ENCODE results near the gene ST6GALNAC3.

ST6GALNAC3 gene

DNA sequence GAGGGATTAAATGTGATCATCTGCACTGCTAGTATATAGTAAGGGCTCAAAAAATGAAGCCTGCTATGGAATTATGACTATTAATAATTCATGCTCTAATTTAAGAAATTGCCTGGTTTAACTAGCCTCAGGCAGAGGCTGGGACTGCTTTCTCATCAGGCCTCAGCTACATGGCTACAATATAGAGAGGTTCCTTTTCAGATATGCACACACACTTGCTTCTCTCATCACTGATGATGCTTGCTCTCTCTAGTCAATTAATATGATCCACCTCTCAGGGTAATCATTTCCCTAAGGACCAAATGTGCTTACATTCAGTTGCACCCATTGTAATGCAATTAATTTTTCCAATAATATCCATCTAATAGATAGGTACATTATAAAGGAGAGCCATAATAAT is 467.8 kb downstream of the ST6GALNAC3 start:
- DNase-seq = no peak

DNA sequence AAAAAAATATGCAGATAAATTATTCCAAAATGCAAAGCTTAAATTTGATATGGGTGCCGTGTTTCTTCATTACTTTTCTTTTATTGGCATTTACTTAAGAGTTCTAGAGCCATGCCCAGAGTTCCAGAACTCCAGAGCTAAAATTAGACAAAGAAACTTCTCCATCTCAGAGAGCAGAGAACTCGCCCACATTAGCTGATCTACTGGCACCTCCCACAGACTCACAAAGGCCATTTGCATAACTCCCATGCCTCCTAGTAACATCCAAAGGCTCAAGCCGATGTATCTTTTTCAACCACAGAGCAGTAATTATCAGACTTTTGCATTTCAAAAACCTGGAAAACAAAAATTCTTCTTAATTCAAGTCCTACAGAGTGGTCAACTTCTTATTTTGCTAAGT is 468.9 kb downstream of the ST6GALNAC3 start:
- DNase-seq = no peak

DNA sequence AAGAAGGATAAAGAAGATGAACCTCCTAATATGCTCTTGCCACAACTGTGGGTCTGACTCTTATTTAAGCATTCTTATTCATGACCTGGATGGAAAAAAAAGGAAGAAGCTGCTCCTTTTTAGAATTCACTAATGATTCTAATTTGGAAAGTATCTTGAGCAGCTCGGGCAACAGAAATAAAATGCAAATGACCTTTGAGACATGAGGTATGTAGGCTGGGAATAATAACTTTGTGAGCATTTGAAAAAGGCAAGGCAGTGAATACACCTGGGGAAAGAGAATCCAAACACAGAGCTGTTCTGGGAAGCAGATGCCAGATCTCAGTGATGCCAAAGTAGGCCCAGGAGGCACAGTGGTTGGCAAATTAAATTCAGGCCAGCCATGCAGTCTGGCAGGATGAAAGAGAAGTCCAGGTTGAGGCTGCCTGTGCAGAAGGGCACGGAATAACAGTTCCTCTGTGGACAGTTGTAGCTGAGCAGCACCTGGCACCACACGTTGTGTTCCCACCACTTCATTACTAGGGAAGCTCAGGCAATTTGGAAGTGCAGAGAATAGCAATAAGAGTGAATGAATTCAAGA is 471.9 kb downstream of the ST6GALNAC3 start:
- no peak for DNase-seq

DNA sequence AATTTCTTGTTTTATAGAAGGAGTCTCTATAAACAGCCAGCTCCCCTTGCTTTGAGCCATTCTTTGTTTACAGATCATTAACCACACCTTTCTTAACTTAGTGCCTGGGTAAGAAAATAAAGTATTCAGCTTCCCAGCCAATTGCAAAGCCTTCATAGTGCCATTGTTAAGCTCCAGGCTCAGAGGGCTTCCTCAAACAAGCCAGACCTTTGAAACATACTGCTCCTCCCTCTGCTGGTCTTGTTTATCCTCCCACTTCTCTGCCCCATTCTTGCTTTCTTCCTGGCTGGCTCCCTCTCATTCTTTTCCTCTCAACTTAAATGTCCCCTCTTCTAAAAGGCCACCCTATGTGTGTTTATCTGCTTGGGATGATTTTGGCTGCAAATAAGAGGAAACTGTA is 473.4 kb downstream of the ST6GALNAC3 start:
- no peak for DNase-seq

DNA sequence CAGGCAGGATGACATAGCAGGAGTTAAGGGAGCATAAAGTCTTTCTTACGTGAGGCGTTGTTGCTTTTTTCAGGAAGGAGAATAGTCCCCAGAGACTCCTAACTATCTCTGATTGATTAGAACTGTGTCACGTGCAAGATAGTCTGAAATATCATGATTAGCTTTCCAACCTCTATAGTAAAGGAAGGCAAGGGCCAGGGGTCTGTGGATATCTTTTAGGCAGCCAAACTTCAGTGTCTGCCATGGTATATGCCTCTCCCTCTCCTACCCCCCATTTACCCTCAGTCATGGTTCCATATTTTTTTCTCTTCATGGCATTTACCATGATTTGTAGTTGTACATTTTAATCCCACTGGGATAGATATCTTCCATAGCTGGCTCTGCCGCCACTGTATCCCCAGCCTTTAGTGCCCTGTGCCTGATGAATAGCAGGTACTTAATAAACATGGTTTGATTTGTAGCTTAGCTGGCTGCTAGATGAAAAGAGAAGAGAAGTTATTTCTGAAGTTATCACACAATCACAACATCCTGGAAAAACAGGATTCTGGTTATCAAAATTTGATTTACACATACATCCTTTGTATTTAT is 474.1 kb downstream of the ST6GALNAC3 start:
- DNase-seq = no peak

DNA sequence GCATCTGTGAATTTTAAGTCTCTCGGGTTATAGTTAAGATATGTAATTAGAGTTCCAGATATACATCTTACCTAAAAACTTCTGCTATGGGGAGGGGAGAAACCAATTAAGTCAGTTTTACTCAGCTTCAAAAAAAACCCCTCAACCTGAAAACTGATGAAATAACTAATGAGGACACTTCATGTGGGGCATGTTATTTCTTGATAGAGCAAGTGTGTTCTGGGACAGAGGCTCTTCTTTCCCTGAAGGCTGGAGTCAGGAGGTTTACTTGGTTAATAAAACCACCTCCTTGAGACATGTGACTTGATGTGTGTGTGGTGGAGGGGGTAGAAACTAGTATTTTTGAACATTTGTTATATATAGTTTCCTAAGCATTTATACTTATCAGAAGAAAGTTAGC is 479.7 kb downstream of the ST6GALNAC3 start:
- no peak for DNase-seq

DNA sequence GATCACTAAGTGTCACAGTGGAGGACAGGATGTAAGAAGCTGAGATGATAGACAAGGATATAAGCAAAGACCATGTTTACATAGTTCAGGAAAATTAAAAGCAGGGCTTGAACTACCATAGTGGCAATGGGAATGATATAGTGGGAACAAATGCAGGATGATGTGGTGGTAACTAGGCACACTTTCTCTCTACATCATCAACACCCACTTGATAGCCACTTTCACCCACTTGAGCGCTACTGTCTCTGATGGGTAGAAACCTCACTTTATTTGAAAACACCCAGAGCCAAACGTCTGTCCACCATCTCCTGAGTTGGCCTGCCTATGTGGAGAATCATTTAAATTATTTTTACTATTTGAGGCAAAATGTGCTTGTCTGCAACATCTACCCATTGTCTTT is 487.7 kb downstream of the ST6GALNAC3 start:
- no peak for DNase-seq

DNA sequence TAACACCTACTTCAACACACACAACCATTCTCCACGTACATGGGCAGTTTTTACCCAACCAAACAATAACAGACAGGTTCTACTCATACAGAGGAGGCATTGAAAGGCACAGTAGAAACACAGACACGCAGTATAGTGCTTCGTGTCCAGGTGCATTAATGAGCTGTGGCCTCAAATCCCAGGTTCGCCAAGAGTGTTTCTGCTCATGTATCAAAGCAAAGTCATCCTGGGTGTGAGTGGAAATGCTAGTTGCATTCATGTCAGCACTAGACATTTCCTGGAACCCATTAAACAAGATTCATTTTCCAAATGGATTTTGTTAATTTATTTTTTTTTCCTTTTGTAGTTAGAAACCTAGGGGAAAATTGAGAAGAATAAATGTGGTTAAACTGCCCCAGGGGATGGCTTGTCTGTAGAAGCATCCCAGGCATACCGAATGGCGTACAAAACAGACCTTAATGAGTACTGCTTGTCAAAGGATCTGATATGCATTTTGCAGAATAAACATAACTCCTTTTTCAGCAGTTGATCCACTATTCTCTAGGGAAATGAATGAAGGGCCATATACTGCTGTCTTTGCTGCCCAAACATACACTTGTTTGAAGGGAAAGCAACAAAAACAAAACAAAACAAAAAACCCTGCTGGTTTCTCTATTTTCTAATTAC is 494.2 kb downstream of the ST6GALNAC3 start:
- no peak for DNase-seq

DNA sequence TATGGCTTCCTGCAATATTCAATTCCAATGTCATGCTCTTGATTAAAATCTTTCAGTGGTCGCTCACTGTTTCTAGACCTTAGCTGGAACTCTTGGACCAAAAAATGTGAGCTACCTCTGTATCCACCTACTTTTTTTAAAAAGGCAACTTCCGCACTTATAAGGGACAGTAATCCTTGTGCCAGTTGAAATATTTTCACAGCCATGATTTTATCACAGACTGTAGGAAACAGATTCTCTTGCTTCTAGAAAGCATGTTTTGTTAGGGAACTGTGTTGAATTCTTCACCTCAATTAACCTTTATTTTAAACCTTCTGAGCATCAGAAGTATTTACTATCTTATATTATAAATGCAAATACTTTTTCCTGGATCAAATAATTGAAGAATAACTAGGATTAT is 496.7 kb downstream of the ST6GALNAC3 start:
- no peak for DNase-seq

DNA sequence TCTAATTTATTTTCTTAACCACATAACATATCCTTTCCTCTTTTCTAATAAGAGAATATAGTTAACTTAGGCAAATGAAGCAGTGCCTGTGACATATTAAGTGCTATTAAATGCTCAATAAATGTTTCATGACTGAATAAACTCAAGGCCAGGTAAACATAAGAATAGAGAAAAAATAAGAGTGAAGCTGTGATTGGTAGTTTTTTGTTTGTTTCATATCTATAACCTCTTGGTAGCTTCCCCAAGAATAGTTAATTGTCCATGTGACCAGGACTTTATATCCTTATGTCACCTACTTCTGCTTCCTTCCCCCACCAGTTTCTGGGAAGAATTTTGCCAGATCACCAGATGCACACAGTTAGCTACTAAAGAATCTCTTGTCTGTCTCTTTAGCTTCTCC is 497.7 kb downstream of the ST6GALNAC3 start:
- no peak for DNase-seq

DNA sequence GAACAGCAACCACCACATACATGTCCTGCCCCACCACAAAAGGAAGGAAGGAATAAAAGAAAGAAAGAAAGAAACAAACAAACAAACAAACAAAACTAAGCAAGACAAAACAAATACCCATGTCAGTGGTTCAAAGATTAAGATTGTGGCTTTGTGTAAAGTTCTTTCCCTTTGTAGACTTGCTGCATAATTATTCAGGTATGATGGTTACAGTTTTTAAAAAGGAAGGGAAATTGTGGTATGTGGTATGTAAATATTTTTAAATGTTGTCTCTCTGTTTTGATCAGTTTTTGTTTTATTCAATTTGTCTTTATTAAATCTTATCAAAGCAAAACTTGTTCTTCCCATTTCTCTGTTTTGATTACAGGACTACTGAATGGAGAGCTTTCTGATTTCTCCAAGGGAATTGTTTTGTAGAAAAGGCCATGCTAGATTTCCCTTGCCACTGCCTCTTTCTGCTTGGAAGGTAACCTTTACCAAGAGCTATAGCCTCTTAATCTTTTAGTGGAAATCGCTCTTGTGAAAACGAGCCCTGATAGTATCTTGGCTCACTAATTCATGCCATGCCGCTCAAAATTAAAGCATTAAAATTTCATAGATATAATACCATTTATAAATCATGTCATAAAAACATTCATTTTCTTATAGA is 502.5 kb downstream of the ST6GALNAC3 start:
- no peak for DNase-seq

DNA sequence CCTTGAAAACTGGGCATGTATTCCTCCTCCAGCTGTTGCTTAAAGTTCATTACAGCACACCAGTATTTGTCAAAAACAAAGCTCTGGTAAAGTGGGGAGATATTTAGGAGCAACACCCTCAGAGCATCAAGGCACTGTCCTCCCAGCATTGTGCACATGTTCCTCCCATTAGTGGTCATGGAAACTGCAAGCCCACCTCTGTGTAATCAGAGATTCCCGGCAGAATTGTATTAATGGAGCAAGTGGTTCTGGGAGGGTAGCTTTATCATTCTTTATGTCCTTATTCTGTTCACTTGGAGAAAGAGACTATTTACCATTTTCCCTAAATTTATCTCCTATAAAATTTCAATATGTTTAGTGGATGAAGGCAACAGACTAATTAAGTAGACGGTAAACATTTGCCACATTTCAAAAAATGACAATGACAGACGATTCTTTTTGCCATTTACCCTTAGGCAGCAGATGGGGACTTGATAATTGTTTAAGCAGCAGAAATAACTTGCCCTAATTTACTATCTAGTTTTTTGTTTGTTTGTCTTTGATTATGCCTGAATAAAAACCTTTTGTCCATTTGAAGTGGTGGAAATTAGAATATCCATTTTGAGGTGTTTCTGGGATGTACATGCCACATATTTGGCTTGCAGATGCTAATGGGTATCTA is 503.1 kb downstream of the ST6GALNAC3 start:
- no peak for DNase-seq

DNA sequence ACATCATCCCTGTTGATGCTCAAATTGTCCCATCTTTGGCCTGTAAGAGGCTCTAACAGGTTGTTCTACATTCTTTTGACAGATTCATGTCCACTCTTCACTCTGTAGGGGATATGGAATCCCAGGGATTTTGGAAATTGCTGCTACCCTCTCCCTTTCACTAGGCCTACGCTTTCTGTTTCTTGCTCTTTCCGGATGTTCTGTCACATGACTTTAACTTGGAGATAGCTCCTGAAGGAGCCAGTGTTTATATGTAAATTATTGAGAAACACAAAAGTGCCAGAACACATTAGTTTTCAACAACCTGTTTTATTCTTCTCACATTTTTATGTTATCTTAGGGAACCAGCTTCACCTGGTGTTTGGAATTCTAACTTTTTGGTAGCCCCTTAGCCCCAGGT is 505.7 kb downstream of the ST6GALNAC3 start:
- no peak for DNase-seq

DNA sequence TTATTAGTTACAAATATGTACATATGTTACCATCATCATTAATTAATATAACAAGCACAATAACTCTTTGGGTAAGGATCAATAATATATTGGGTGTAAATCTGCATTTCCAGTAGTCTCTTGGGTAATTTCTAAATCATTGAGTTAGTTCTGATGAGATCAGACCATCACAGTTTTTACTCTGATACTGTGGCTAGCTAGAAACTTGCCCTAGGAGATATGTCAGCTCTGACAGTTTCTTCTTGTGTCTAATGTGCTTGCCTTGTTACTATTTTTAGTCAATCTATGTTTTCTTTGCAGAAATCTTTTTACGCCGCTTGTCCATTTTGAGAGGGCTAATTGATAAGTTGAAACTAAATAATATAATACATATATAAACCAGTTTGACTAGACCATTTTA is 507.2 kb downstream of the ST6GALNAC3 start:
- DNase-seq = no peak

DNA sequence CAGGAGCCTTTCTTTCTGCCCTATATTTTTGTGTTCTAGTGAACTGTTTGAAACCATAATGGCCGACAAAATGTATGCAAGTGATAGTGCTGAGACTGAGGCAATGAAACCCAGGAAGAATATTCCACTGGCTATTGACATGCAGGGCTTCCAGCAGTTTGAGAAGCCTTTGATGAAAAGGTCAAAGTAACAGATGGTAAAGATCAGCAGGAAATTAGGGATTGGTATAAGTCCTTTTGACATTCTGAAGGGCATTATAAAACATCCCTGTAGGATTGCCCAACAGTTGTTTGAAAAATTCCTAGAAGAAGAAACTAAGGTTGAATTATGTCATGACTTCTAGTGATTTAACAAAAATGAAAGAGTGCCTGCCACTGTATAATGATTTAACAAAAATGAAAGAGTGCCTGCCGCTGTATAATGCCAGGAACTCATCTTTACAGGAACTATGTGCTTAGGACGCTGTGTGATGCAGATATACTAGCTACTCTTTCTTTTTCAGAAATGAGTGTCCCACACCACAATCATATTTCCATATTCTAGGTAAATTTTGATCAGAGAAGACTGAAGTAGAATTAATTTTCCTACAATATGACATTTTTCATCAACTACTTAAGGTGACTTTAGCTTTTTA is 508.8 kb downstream of the ST6GALNAC3 start:
- DNase-seq = no peak

DNA sequence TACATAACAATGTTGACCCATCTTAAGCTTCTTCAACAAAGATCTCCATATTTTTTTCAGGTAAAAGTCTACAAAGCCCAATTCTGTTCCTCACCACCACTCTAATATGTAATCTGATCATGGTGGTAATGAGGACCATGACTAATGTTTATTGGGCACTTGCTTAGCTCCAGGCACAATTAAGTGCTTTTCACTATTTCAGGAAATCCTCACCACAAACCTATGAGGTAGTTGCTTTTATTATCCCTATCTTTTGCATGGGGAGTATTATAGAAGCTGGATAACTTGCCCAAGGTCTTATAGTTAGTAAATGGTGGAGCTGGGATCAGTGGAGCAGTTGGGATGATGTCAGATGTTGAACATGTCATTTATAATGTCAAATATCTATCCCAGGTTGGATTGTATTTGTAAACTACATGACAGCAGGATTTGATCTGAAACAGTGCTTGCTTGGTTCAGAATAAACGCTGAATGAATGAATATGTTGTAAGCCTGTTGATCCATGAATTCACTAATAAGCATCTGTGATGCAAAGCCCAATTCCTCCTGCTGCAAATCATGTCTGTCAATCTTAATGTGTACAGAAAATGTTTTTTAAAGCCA is 509.4 kb downstream of the ST6GALNAC3 start:
- no peak for DNase-seq

DNA sequence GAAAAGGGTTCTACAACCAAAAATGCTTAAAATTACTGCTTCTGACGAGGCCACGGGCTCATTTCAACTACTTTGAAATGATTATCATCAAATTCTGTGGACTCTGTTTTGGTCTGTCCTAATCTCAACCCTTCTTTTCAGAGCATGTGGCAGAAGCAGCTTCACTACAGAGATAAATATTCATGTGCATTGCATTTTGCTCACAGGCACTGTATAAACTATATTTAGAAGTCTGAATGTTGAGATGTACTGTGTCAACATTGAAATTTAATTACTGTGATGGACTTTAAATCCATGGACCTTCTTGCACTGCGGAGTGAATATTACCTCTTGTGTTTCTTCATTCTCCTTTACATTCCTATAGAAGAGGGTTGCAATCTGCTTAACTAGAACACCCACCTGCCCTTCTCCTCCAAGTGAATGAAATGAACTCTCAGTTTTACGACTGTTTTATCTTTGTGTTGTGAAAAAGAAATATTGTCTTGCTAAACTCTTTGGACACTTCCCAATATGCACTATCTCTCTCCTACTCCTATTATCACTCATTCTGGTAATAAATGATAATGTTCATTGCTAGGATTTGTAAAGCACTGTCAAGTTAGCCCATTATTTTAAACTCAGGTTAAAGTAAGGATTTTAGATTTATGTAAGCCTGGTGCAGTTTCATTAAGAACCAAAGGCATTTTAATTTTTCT is 511.6 kb downstream of the ST6GALNAC3 start:
- no peak for DNase-seq

DNA sequence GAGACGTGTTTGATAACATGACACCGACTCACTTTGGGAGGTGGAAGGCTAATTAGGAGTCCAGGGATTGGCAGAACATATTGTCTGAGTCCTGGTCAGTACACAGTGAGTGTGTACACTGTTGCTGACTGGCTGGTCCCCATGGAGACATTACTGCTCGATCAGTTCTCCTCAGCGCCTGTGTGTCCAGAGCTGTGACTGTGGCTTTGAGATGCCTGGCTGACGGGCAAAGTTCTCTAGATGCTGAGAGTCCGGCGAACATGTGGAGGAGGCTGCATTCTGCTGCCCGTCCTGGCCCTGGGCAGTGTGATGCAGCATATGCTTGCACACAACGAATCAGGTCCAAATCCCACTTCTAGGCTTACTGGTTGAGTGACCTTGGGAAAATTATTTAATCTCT is 512.7 kb downstream of the ST6GALNAC3 start:
- no peak for DNase-seq

DNA sequence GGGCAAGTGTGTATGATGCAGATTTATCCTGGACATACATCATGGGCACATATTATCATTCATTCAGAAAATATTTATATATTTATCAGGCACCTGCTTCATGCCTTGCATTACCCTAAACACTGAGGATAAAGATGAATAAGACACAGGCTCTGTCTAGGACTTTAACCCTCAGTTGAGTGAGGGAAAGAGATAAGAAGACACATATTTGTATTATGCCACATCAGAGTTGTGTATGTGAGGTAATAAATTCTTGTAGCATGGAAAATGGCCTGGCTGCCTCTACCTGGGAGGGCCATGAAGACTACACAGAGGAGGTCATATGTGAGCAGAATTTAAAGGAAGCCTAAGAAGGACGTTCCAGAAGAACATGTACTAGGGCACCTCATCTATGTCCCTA is 516.9 kb downstream of the ST6GALNAC3 start:
- no peak for DNase-seq

DNA sequence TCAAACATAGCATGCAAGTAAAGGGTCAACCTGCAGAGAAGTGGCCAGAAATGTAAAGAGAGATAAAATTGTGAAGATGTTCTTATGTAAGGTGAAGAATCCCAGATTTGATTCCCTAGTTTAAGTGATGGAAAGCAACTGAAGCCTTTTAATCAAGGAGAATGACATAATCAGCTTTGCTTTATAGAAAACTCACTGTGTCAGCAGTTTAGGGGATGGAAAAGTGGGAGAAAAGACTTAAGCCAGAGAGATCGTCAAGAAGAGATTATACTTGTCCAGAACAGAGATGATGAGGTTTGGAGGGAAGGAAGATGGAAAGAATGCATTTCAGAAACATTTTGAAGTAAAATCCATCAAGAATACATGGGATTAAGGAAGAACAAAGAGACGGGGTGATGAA is 517.4 kb downstream of the ST6GALNAC3 start:
- DNase-seq = no peak

DNA sequence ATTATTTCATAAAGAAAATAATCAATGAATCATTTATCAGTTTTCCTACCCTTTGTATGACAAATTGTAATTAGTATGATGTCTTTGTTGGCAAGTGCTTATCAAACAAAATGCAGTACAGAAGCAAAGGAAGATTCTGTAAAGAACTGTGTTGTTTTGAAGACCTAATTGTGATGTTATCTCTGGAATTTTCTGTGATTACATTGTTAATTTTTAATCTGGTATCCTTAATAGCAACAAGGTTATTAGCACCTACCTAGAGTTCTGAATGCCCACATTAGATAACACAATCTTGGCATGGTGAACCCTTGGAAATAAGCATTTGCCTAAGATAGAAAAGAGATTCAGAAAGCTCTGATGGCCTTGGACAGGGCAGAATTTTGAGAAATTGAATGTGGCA is 518.6 kb downstream of the ST6GALNAC3 start:
- DNase-seq = no peak

DNA sequence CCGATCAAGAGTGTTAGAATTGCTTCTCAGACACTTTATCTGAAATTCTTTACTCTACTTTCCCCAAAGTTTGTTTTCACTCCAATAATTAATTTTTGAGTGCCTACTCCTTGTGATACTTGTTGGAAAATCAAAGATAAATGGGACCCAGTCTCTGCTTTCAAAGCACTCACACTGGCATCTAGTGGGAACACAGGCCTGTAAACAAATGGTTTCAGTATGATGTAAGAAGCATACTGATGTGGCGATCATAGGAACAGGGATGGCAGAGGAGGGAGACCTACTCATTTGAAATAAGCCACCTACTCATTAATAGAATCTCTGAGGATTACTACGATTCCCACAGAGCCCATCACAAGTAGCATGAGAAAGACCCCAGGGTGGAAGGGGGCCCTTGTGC is 519.1 kb downstream of the ST6GALNAC3 start:
- DNase-seq = no peak

Data from T-helper 9 cell (primary cell).